GM12891 (cell line): Measurements from ENCODE around the gene LHFPL6.

Experiments
- POLR2A ChIP-seq: IDR thresholded peaks from 2 replicates; pipeline ENCODE4 v1.6.1; 2011; ENCODE audit warnings: low read depth, low read length, control low read depth
- POLR2AphosphoS5 ChIP-seq: IDR thresholded peaks from 2 replicates; pipeline ENCODE4 v1.6.1; 2011; ENCODE audit warnings: low read depth, low read length, control low read depth
- TAF1 ChIP-seq: IDR thresholded peaks from 2 replicates; pipeline ENCODE4 v1.6.1; 2011; ENCODE audit warnings: low read depth, low read length, control low read depth

DNA sequence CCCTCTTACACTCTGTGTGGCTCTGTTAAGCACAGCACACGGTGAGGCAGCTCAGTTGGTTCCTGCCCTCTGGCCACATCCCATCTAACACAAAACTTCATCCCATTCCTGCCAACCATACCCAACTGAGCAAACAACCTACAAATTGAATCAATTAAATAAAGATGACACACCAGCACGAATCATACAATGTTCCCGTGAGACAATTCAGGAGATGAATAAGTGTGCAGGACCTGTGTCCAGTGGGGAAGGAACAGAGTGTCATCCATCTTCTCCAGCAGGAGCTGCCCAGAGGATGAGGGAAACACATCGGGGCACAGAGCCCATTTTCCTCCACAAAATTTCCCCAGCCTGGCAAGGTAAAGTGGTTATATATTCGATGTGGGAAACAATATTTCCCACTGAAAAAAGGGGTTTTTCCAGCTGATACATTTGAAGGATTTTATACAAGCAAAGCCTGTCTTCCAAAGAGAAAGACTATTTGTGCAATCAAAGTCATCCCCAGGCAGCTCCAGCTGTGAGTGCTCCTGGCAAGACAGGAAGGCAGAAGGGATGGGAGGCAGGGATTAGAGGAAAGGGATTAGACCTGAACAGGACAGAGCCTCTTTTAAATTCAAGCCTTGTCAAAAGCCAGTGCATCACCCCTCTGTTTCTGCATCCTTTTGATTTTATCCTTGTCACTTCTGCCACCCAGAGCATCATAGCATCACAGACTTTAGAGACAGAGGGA, 240.2 kb downstream of the LHFPL6 start:
- no peak for TF ChIP-seq TAF1
- TF ChIP-seq POLR2A = no peak
- TF ChIP-seq POLR2AphosphoS5 = no peak
